ENCODE measurements around the gene NF2. TPM values are rescaled to one million over a fixed set of nuclear protein-coding genes. Genes with fewer than 3 reads are reported as not detected.

NF2 gene
- total RNA-seq, 4 donors from 2014 or later: 14.6 to 60.1 (median 34.7) TPM

GRCh38 chr22:29720811-29721323 lies 117.4 kb downstream of the NF2 start:
- no peak for TF ChIP-seq POLR2A (IDR thresholded peaks at IDR 0.05)
- no peak for TF ChIP-seq CTCF (IDR thresholded peaks at IDR 0.05)
- H3K27ac ChIP-seq: no peak overlapping the region
- WGBS, 2 donors (ENCODE audit: low coverage in 1 of 2): 8% methylated on average over 20 of the region's 53 CpGs; no CpG with 5 or more reads in 1 of the 2 donors
- H3K36me3 ChIP-seq: no peaks in the 10 kb centered on the region
- intact Hi-C loops (cut with DNase I; ENCODE audit: low total_unique reads) (no loop called here), in situ Hi-C loops (cut with MboI; ENCODE audit: low pct_ligation_motif_present in 1 of 4, low pct_unique_long_range_greater_than_20kb in 1 of 4, low sequenced_read_pairs in 3 of 4) (no loop called here)
- H3K4me1 ChIP-seq: peaks cover 0 to 10% (median 5%) of the 10 kb centered on the region in 4 donors
- H3K4me3 ChIP-seq: peak overlapping the region in 2 of 4 donors; percentile 14 to 26
- DNase-seq: no peak
- peaks cover 58% of the 10 kb centered on the region for H3K27me3 ChIP-seq
- H3K9me3 ChIP-seq: no peaks in the 10 kb centered on the region

- in situ Hi-C loops (cut with MboI; ENCODE audit: low pct_ligation_motif_present in 1 of 4, low pct_unique_long_range_greater_than_20kb in 1 of 4, low sequenced_read_pairs in 3 of 4): no loop called here
Observed at GRCh38 chr22:29722151-29722550, 118.7 kb downstream of the NF2 start.

DNA sequence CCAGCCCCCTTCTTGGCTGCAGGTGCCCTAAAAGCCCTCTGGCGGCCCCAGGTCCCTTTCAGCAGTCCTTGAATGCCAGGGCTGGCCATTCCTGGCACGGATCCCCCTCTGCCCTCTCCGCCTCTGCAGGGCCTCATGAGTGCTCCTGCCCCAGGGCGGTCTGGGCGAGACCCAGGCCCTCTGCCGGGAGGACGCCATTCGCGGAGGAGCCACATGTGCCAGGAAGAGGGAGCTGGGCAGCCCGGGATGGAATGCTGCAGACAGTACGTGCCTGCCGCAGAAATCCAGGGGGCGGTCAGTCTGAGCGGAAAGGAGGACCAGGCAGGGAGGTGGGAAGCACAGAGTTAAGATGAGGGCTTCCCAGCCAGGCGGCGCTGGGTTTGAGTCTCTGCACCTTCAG lies 119.2 kb downstream of the NF2 start:
- no peak overlapping the region for H3K4me3 ChIP-seq
- in situ Hi-C loops (cut with MboI; ENCODE audit: low pct_ligation_motif_present in 1 of 4, low pct_unique_long_range_greater_than_20kb in 1 of 4, low sequenced_read_pairs in 3 of 4) (no loop called here), intact Hi-C loops (cut with DNase I; ENCODE audit: low total_unique reads) (no loop called here)
- TF ChIP-seq POLR2A (IDR thresholded peaks at IDR 0.05) (no peak), POLR2AphosphoS5 (IDR thresholded peaks at IDR 0.05) (no peak)
- no peak overlapping the region for H3K27ac ChIP-seq
- DNase-seq: no peak
- no peaks in the 10 kb centered on the region for H3K9me3 ChIP-seq
- 87% methylated on average over 12 of the region's 16 CpGs; no CpG with 5 or more reads in 1 of the 2 donors for WGBS, 2 donors (ENCODE audit: low coverage in 1 of 2)
- H3K4me1 ChIP-seq: peaks cover 0 to 10% (median 5%) of the 10 kb centered on the region in 4 donors
- peaks cover 49% of the 10 kb centered on the region for H3K27me3 ChIP-seq
- no peaks in the 10 kb centered on the region for H3K36me3 ChIP-seq

More at GRCh38 chr22:29722151-29722550, 118.7 kb downstream of the NF2 start:
- Histone ChIP-seq H3K9me3 (no peaks in the 10 kb centered on the region), H3K4me3 (no peak overlapping the region), H3K27ac (no peak overlapping the region), H3K36me3 (no peaks in the 10 kb centered on the region), H3K27me3 (peaks cover 54% of the 10 kb centered on the region), H3K4me1 (peaks cover 0 to 10% (median 5%) of the 10 kb centered on the region in 4 donors)
- no peak for DNase-seq
- 71% methylated on average over 4 of the region's 7 CpGs; no CpG with 5 or more reads in 1 of the 2 donors for WGBS, 2 donors (ENCODE audit: low coverage in 1 of 2)
- intact Hi-C loops (cut with DNase I; ENCODE audit: low total_unique reads): no loop called here
- TF ChIP-seq EP300 (IDR thresholded peaks at IDR 0.05; ENCODE audit: low read depth): no peak
- TF ChIP-seq POLR2AphosphoS5 (IDR thresholded peaks at IDR 0.05): no peak
- no peak for TF ChIP-seq CTCF (IDR thresholded peaks at IDR 0.05)
- no peak for TF ChIP-seq POLR2A (IDR thresholded peaks at IDR 0.05)

- Histone ChIP-seq H3K9me3 (no peaks in the 10 kb centered on the region), H3K27me3 (peaks cover 37% of the 10 kb centered on the region), H3K4me3 (no peak overlapping the region), H3K27ac (no peak overlapping the region), H3K4me1 (peaks cover 0 to 10% (median 5%) of the 10 kb centered on the region in 4 donors), H3K36me3 (no peaks in the 10 kb centered on the region)
- intact Hi-C loops (cut with DNase I; ENCODE audit: low total_unique reads) (no loop called here), in situ Hi-C loops (cut with MboI; ENCODE audit: low pct_ligation_motif_present in 1 of 4, low pct_unique_long_range_greater_than_20kb in 1 of 4, low sequenced_read_pairs in 3 of 4) (no loop called here)
- TF ChIP-seq CTCF (IDR thresholded peaks at IDR 0.05) (no peak), POLR2AphosphoS5 (IDR thresholded peaks at IDR 0.05) (no peak), EP300 (IDR thresholded peaks at IDR 0.05; ENCODE audit: low read depth) (no peak), POLR2A (IDR thresholded peaks at IDR 0.05) (no peak)
- 91% methylated on average over 10 of the region's 10 CpGs; no CpG with 5 or more reads in 1 of the 2 donors for WGBS, 2 donors (ENCODE audit: low coverage in 1 of 2)
- DNase-seq: no peak
Observed at GRCh38 chr22:29723766-29724165, 120.3 kb downstream of the NF2 start.

DNA sequence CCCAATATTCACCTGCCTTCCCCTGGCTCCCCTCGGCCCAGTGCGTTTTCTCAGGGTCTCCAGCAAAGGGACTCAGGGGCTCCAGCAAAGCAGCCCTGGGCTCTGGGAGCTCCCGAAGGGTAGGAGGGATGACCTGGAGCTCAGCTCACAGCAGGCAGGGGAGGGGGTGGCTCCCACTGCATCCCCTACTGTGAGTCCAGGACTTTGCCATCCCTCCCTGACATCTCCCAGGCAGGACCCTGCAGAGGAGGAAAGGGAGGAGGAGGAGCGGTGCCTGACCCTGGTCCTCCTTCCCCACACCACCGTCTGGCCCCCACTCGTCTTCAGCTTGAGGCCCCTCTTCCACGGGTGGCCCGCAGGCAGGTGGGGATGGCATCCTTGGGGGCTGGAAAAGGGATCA lies 121.4 kb downstream of the NF2 start:
- Histone ChIP-seq H3K4me3 (no peak overlapping the region), H3K27ac (no peak overlapping the region), H3K36me3 (no peaks in the 10 kb centered on the region), H3K9me3 (no peaks in the 10 kb centered on the region), H3K4me1 (peaks cover 0 to 8% (median 4%) of the 10 kb centered on the region in 4 donors), H3K27me3 (peaks cover 27% of the 10 kb centered on the region)
- in situ Hi-C loops (cut with MboI; ENCODE audit: low pct_ligation_motif_present in 1 of 4, low pct_unique_long_range_greater_than_20kb in 1 of 4, low sequenced_read_pairs in 3 of 4) (no loop called here), intact Hi-C loops (cut with DNase I; ENCODE audit: low total_unique reads) (no loop called here)
- TF ChIP-seq POLR2A (IDR thresholded peaks at IDR 0.05): no peak
- no peak for TF ChIP-seq POLR2AphosphoS5 (IDR thresholded peaks at IDR 0.05)
- no peak for TF ChIP-seq EP300 (IDR thresholded peaks at IDR 0.05; ENCODE audit: low read depth)
- no peak for TF ChIP-seq CTCF (IDR thresholded peaks at IDR 0.05)
- WGBS, 2 donors (ENCODE audit: low coverage in 1 of 2): 79% methylated on average over 8 of the region's 8 CpGs; no CpG with 5 or more reads in 1 of the 2 donors
- DNase-seq: no peak

Measured in transverse colon (tissue), 4 donors.